Thoracic aorta (tissue), 2 donors: ENCODE results near the gene PKN3. TPM values are rescaled to one million over a fixed set of nuclear protein-coding genes. Genes with fewer than 3 reads are reported as not detected.

Source experiments
- ATAC-seq: fragments of 150-250 bp; one replicate; pipeline ENCODE4 v1.8.0; 2017; ENCODE audit warnings: low read depth; ENCODE audit not compliant: insufficient number of reproducible peaks, low FRiP score
- DNase-seq: peaks from one replicate; pipeline ENCODE4 v3.0.0-alpha.2; 2020; ENCODE audit warnings: low spot score
- H3K27ac ChIP-seq, 2 donors: fragments of 200-600 bp; sonication (generic); 1 replicate in 1 of 2; 2 replicates in 1 of 2; pipeline ENCODE4 v1.5.1; 2016; ENCODE audit warnings: mild to moderate bottlenecking in 2 of 2, moderate library complexity in 2 of 2
- H3K27me3 ChIP-seq: fragments of 200-600 bp; sonication (generic); replicated peaks from 2 replicates; pipeline ENCODE4 v1.6.0; 2016; ENCODE audit warnings: mild to moderate bottlenecking; ENCODE audit not compliant: insufficient read depth
- H3K36me3 ChIP-seq: fragments of 200-600 bp; sonication (generic); one replicate; pipeline ENCODE4 v1.5.1; 2016
- H3K4me1 ChIP-seq, 2 donors: fragments of 200-600 bp; sonication (generic); 1 replicate in 1 of 2; 2 replicates in 1 of 2; pipeline versions ENCODE4 v1.5.1 to v1.6.0; 2016; ENCODE audit warnings: low read depth in 2 of 2, mild to moderate bottlenecking in 1 of 2; ENCODE audit not compliant: control insufficient read depth in 1 of 2
- H3K4me3 ChIP-seq: fragments of 200-600 bp; sonication (generic); 2 replicates; pipeline ENCODE4 v1.5.1; 2016; ENCODE audit warnings: mild to moderate bottlenecking
- H3K9me3 ChIP-seq: fragments of 200-600 bp; sonication (generic); 2 replicates; pipeline ENCODE4 v1.5.1; 2016
- total RNA-seq, 2 donors: library from RNA; depleted of rRNA; stranded (reverse); fragments of >200 nt; gene quantifications; one replicate each; pipeline versions ENCODE4 v1.1.0 to v1.2.3, GENCODE V29; 2016
- TF ChIP-seq, protein P1 (sequence below): fragments of 200-600 bp; sonication (generic); IDR thresholded peaks from one replicate; pipeline ENCODE4 v1.5.1; 2019; ENCODE audit warnings: antibody characterized with exemption

The PKN3 gene
- total RNA-seq, 2 donors from 2014 or later = 4.4 to 4.7 TPM

DNA sequence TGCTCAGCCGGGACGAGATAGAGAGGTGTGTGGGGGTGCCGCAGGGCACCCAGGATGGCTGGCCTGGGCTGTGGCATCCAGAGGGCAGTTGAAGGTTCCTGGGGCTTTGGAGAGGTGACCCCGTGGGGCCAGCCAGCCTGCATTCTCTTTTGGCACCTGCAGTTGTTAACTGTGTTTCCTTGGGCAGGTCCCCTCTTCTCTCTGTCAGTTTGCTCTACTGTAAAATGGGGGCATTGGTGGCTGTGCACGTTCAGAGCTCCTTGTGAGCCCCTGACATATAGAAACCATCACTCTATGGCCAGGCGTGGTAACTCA lies 13.1 kb downstream of the PKN3 start:
- no peak for ATAC-seq
- DNase-seq = no peak
- no peaks in the 10 kb centered on the region for H3K27me3 ChIP-seq
- H3K9me3 ChIP-seq = no peaks in the 10 kb centered on the region
- no peaks in the 10 kb centered on the region for H3K36me3 ChIP-seq
- TF ChIP-seq, protein P1, sequence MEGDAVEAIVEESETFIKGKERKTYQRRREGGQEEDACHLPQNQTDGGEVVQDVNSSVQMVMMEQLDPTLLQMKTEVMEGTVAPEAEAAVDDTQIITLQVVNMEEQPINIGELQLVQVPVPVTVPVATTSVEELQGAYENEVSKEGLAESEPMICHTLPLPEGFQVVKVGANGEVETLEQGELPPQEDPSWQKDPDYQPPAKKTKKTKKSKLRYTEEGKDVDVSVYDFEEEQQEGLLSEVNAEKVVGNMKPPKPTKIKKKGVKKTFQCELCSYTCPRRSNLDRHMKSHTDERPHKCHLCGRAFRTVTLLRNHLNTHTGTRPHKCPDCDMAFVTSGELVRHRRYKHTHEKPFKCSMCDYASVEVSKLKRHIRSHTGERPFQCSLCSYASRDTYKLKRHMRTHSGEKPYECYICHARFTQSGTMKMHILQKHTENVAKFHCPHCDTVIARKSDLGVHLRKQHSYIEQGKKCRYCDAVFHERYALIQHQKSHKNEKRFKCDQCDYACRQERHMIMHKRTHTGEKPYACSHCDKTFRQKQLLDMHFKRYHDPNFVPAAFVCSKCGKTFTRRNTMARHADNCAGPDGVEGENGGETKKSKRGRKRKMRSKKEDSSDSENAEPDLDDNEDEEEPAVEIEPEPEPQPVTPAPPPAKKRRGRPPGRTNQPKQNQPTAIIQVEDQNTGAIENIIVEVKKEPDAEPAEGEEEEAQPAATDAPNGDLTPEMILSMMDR = no peak
- no peak overlapping the region for H3K4me3 ChIP-seq
- no peak overlapping the region for H3K27ac ChIP-seq
- H3K4me1 ChIP-seq = no peaks in the 10 kb centered on the region

GRCh38 chr9:128716581-128717254 lies 14.4 kb downstream of the PKN3 start:
- no peaks in the 10 kb centered on the region for H3K9me3 ChIP-seq
- no peaks in the 10 kb centered on the region for H3K4me1 ChIP-seq
- DNase-seq (no peak), ATAC-seq (no peak)
- H3K27ac ChIP-seq = no peak overlapping the region
- H3K27me3 ChIP-seq = no peaks in the 10 kb centered on the region
- TF ChIP-seq, protein P1 = no peak
- H3K4me3 ChIP-seq = no peak overlapping the region
- no peaks in the 10 kb centered on the region for H3K36me3 ChIP-seq

GRCh38 chr9:128718047-128718446 lies 15.7 kb downstream of the PKN3 start:
- H3K4me1 ChIP-seq = peaks cover 0 to 3% of the 10 kb centered on the region in 2 donors
- H3K27me3 ChIP-seq = no peaks in the 10 kb centered on the region
- no peak overlapping the region for H3K4me3 ChIP-seq
- H3K36me3 ChIP-seq = no peaks in the 10 kb centered on the region
- DNase-seq (no peak), ATAC-seq (no peak)
- H3K27ac ChIP-seq = no peak overlapping the region
- TF ChIP-seq, protein P1 = no peak
- no peaks in the 10 kb centered on the region for H3K9me3 ChIP-seq

GRCh38 chr9:128718475-128718874 lies 16.2 kb downstream of the PKN3 start:
- Histone ChIP-seq H3K27me3 (no peaks in the 10 kb centered on the region), H3K4me3 (no peak overlapping the region), H3K36me3 (no peaks in the 10 kb centered on the region), H3K27ac (no peak overlapping the region), H3K4me1 (peaks cover 0 to 8% of the 10 kb centered on the region in 2 donors), H3K9me3 (no peaks in the 10 kb centered on the region)
- DNase-seq (no peak), ATAC-seq (no peak)
- TF ChIP-seq, protein P1 = no peak

DNA sequence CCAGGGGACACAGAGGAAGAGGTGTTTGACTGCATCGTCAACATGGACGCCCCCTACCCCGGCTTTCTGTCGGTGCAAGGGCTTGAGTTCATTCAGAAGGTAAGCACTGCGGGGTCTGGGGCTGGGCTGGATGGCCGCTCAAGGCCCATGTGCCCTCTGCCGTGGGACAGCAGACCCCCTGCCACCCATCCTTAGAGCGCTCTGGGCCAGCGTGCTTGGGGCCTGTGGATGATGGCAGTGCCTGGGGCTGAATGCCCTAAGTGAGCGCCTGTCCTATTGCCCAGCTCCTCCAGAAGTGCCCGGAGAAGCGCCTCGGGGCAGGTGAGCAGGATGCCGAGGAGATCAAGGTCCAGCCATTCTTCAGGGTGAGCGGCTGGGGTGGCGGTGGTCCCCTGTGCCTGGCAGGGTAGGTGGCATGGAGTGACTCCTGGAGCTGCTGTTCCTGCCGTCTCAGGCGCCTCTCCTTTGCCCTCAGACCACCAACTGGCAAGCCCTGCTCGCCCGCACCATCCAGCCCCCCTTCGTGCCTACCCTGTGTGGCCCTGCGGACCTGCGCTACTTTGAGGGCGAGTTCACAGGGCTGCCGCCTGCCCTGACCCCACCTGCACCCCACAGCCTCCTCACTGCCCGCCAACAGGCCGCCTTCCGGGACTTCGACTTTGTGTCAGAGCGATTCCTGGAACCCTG lies 17.8 kb downstream of the PKN3 start:
- TF ChIP-seq, protein P1 = no peak
- no peak for ATAC-seq
- Histone ChIP-seq H3K4me3 (no peak overlapping the region), H3K36me3 (no peaks in the 10 kb centered on the region), H3K27me3 (no peaks in the 10 kb centered on the region), H3K9me3 (no peaks in the 10 kb centered on the region), H3K4me1 (peaks cover 0 to 18% of the 10 kb centered on the region in 2 donors), H3K27ac (no peak overlapping the region)
- DNase-seq = no peak
